Stimulated activated CD4-positive, alpha-beta T cell treated with anti-CD3 and anti-CD28 coated beads, Interleukin-15, amount 100 ng/mL, for 48 hours (primary cell): ENCODE measurements around the gene ERC2.

Experiments
- DNase-seq, 2 donors: peaks; one replicate each; pipeline ENCODE4 v3.0.0-alpha.2; 2020; ENCODE audit warnings: low read depth in 2 of 2

ERC2 gene

GRCh38 chr3:55558316-55558715, 910.0 kb downstream of the ERC2 start:
- no peak for DNase-seq

- no peak for DNase-seq
These were observed 910.7 kb downstream of the ERC2 start for GRCh38 chr3:55557549-55557948.

GRCh38 chr3:55556619-55557537, 911.4 kb downstream of the ERC2 start:
- DNase-seq: no peak

GRCh38 chr3:55555873-55556618, 912.2 kb downstream of the ERC2 start:
- DNase-seq: no peak

GRCh38 chr3:55554634-55555425, 913.4 kb downstream of the ERC2 start:
- no peak for DNase-seq

- DNase-seq: no peak
These were observed 916.6 kb downstream of the ERC2 start for GRCh38 chr3:55551644-55552043.

GRCh38 chr3:55549177-55549576, 919.1 kb downstream of the ERC2 start:
- DNase-seq: no peak

GRCh38 chr3:55546866-55547669, 921.2 kb downstream of the ERC2 start:
- DNase-seq: no peak

- DNase-seq: no peak
These were observed 922.3 kb downstream of the ERC2 start for GRCh38 chr3:55545995-55546394.

- DNase-seq: no peak
These were observed 924.0 kb downstream of the ERC2 start for GRCh38 chr3:55544219-55544618.

GRCh38 chr3:55543181-55543614, 925.1 kb downstream of the ERC2 start:
- DNase-seq: no peak

GRCh38 chr3:55541456-55541855, 926.8 kb downstream of the ERC2 start:
- no peak for DNase-seq

GRCh38 chr3:55541016-55541415, 927.3 kb downstream of the ERC2 start:
- DNase-seq: no peak

- DNase-seq: no peak
These were observed 927.7 kb downstream of the ERC2 start for GRCh38 chr3:55540579-55540978.

- DNase-seq: no peak
These were observed 930.1 kb downstream of the ERC2 start for GRCh38 chr3:55538158-55538557.

- DNase-seq: no peak
These were observed 930.7 kb downstream of the ERC2 start for GRCh38 chr3:55537563-55537962.

GRCh38 chr3:55537129-55537528, 931.1 kb downstream of the ERC2 start:
- DNase-seq: no peak

- DNase-seq: no peak
These were observed 933.4 kb downstream of the ERC2 start for GRCh38 chr3:55534876-55535275.

GRCh38 chr3:55532806-55533205, 935.5 kb downstream of the ERC2 start:
- no peak for DNase-seq

GRCh38 chr3:55531321-55531720, 936.9 kb downstream of the ERC2 start:
- DNase-seq: no peak

- no peak for DNase-seq
These were observed 940.9 kb downstream of the ERC2 start for GRCh38 chr3:55527361-55527760.
